ENCODE results near the gene ATP5PD. TPM values are rescaled to one million over a fixed set of nuclear protein-coding genes. Genes with fewer than 3 reads are reported as not detected.

Gene ATP5PD
- total RNA-seq, 1 experiment from 2014 or later: 383 TPM

DNA sequence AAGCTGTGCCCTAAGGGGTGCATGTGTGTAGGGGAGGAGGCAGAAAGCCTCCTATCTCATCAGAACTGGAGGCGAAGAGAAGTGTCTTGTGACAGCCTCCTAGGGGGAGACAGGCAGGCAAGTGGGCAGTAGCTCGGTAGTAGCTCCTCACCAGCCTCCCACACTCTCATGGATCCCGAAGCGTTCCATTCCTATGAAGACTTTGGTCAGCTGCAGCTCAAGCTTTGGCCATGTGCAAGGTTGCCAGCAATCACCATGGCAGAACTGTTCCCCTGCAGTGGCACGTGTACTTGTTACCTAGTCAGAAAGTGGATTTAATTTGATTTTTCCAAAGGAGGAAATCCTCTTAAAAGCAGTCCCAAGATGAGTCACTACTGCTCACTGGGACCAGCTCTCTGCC is 27.6 kb downstream of the ATP5PD start:
- TF ChIP-seq SP1 (CRISPR knock-in tag; conservative IDR thresholded peaks at IDR 0.05) (no peak), MYBL2 (CRISPR knock-in tag; IDR thresholded peaks at IDR 0.05) (no peak), SOX15 (CRISPR knock-in tag; IDR thresholded peaks at IDR 0.05) (no peak), ZBTB21 (CRISPR knock-in tag; IDR thresholded peaks at IDR 0.05; ENCODE audit: borderline replicate concordance) (no peak), TCF7 (CRISPR knock-in tag; IDR thresholded peaks at IDR 0.05; ENCODE audit: low read depth) (no peak), ATF1 (CRISPR knock-in tag; IDR thresholded peaks at IDR 0.05) (no peak), ZNF317 (CRISPR knock-in tag; IDR thresholded peaks at IDR 0.05; ENCODE audit: borderline replicate concordance, low read depth) (no peak), NFE2L1 (CRISPR knock-in tag; IDR thresholded peaks at IDR 0.05) (no peak), TEAD4 (CRISPR knock-in tag; IDR thresholded peaks at IDR 0.05) (no peak), RORB (CRISPR knock-in tag; IDR thresholded peaks at IDR 0.05) (no peak), NFYB (CRISPR knock-in tag; conservative IDR thresholded peaks at IDR 0.05; ENCODE audit: low read depth) (no peak), NR3C1 (CRISPR knock-in tag; conservative IDR thresholded peaks at IDR 0.05; ENCODE audit: low read depth) (no peak), JUN (CRISPR knock-in tag; IDR thresholded peaks at IDR 0.05) (no peak)
- TF ChIP-seq, protein P1, sequence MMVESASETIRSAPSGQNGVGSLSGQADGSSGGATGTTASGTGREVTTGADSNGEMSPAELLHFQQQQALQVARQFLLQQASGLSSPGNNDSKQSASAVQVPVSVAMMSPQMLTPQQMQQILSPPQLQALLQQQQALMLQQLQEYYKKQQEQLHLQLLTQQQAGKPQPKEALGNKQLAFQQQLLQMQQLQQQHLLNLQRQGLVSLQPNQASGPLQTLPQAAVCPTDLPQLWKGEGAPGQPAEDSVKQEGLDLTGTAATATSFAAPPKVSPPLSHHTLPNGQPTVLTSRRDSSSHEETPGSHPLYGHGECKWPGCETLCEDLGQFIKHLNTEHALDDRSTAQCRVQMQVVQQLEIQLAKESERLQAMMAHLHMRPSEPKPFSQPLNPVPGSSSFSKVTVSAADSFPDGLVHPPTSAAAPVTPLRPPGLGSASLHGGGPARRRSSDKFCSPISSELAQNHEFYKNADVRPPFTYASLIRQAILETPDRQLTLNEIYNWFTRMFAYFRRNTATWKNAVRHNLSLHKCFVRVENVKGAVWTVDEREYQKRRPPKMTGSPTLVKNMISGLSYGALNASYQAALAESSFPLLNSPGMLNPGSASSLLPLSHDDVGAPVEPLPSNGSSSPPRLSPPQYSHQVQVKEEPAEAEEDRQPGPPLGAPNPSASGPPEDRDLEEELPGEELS (CRISPR knock-in tag; IDR thresholded peaks at IDR 0.05): no peak
- TF ChIP-seq, protein P2, sequence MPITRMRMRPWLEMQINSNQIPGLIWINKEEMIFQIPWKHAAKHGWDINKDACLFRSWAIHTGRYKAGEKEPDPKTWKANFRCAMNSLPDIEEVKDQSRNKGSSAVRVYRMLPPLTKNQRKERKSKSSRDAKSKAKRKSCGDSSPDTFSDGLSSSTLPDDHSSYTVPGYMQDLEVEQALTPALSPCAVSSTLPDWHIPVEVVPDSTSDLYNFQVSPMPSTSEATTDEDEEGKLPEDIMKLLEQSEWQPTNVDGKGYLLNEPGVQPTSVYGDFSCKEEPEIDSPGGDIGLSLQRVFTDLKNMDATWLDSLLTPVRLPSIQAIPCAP (CRISPR knock-in tag; IDR thresholded peaks at IDR 0.05): no peak
- TF ChIP-seq, protein P3, sequence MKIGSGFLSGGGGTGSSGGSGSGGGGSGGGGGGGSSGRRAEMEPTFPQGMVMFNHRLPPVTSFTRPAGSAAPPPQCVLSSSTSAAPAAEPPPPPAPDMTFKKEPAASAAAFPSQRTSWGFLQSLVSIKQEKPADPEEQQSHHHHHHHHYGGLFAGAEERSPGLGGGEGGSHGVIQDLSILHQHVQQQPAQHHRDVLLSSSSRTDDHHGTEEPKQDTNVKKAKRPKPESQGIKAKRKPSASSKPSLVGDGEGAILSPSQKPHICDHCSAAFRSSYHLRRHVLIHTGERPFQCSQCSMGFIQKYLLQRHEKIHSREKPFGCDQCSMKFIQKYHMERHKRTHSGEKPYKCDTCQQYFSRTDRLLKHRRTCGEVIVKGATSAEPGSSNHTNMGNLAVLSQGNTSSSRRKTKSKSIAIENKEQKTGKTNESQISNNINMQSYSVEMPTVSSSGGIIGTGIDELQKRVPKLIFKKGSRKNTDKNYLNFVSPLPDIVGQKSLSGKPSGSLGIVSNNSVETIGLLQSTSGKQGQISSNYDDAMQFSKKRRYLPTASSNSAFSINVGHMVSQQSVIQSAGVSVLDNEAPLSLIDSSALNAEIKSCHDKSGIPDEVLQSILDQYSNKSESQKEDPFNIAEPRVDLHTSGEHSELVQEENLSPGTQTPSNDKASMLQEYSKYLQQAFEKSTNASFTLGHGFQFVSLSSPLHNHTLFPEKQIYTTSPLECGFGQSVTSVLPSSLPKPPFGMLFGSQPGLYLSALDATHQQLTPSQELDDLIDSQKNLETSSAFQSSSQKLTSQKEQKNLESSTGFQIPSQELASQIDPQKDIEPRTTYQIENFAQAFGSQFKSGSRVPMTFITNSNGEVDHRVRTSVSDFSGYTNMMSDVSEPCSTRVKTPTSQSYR (CRISPR knock-in tag; IDR thresholded peaks at IDR 0.05): no peak
- TF ChIP-seq, protein P4, sequence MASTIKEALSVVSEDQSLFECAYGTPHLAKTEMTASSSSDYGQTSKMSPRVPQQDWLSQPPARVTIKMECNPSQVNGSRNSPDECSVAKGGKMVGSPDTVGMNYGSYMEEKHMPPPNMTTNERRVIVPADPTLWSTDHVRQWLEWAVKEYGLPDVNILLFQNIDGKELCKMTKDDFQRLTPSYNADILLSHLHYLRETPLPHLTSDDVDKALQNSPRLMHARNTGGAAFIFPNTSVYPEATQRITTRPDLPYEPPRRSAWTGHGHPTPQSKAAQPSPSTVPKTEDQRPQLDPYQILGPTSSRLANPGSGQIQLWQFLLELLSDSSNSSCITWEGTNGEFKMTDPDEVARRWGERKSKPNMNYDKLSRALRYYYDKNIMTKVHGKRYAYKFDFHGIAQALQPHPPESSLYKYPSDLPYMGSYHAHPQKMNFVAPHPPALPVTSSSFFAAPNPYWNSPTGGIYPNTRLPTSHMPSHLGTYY (CRISPR knock-in tag; IDR thresholded peaks at IDR 0.05): no peak
- TF ChIP-seq, protein P5, sequence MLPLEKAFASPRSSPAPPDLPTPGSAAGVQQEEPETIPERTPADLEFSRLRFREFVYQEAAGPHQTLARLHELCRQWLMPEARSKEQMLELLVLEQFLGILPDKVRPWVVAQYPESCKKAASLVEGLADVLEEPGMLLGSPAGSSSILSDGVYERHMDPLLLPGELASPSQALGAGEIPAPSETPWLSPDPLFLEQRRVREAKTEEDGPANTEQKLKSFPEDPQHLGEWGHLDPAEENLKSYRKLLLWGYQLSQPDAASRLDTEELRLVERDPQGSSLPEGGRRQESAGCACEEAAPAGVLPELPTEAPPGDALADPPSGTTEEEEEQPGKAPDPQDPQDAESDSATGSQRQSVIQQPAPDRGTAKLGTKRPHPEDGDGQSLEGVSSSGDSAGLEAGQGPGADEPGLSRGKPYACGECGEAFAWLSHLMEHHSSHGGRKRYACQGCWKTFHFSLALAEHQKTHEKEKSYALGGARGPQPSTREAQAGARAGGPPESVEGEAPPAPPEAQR (CRISPR knock-in tag; IDR thresholded peaks at IDR 0.05): no peak
- TF ChIP-seq, protein P6, sequence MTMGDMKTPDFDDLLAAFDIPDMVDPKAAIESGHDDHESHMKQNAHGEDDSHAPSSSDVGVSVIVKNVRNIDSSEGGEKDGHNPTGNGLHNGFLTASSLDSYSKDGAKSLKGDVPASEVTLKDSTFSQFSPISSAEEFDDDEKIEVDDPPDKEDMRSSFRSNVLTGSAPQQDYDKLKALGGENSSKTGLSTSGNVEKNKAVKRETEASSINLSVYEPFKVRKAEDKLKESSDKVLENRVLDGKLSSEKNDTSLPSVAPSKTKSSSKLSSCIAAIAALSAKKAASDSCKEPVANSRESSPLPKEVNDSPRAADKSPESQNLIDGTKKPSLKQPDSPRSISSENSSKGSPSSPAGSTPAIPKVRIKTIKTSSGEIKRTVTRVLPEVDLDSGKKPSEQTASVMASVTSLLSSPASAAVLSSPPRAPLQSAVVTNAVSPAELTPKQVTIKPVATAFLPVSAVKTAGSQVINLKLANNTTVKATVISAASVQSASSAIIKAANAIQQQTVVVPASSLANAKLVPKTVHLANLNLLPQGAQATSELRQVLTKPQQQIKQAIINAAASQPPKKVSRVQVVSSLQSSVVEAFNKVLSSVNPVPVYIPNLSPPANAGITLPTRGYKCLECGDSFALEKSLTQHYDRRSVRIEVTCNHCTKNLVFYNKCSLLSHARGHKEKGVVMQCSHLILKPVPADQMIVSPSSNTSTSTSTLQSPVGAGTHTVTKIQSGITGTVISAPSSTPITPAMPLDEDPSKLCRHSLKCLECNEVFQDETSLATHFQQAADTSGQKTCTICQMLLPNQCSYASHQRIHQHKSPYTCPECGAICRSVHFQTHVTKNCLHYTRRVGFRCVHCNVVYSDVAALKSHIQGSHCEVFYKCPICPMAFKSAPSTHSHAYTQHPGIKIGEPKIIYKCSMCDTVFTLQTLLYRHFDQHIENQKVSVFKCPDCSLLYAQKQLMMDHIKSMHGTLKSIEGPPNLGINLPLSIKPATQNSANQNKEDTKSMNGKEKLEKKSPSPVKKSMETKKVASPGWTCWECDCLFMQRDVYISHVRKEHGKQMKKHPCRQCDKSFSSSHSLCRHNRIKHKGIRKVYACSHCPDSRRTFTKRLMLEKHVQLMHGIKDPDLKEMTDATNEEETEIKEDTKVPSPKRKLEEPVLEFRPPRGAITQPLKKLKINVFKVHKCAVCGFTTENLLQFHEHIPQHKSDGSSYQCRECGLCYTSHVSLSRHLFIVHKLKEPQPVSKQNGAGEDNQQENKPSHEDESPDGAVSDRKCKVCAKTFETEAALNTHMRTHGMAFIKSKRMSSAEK (CRISPR knock-in tag; IDR thresholded peaks at IDR 0.05; ENCODE audit: borderline replicate concordance): no peak
- TF ChIP-seq, protein P7, sequence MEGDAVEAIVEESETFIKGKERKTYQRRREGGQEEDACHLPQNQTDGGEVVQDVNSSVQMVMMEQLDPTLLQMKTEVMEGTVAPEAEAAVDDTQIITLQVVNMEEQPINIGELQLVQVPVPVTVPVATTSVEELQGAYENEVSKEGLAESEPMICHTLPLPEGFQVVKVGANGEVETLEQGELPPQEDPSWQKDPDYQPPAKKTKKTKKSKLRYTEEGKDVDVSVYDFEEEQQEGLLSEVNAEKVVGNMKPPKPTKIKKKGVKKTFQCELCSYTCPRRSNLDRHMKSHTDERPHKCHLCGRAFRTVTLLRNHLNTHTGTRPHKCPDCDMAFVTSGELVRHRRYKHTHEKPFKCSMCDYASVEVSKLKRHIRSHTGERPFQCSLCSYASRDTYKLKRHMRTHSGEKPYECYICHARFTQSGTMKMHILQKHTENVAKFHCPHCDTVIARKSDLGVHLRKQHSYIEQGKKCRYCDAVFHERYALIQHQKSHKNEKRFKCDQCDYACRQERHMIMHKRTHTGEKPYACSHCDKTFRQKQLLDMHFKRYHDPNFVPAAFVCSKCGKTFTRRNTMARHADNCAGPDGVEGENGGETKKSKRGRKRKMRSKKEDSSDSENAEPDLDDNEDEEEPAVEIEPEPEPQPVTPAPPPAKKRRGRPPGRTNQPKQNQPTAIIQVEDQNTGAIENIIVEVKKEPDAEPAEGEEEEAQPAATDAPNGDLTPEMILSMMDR (IDR thresholded peaks at IDR 0.05): no peak
- H3K27ac Mint-ChIP-seq: no peak overlapping the region
- peaks cover 35% of the 10 kb centered on the region for H3K36me3 Mint-ChIP-seq
- DNase-seq (ENCODE audit: low spot score) (no peak), ATAC-seq (no peak)
- no peak overlapping the region for H3K4me3 Mint-ChIP-seq
- H3K9me3 Mint-ChIP-seq: no peaks in the 10 kb centered on the region
- no peaks in the 10 kb centered on the region for H3K27me3 Mint-ChIP-seq (ENCODE audit: low read depth)
- POLR2A ChIA-PET: no interaction called here
- no peaks in the 10 kb centered on the region for H3K4me1 Mint-ChIP-seq
- CTCF ChIA-PET: interaction anchor here (0.8 to 1.3 kb wide), 3 partner anchors 16 to 61 kb away, joined by 3 to 10 read pairs (median 3); no protein-coding TSS in a partner anchor

Data from WTC11 (cell line).